Liver (tissue), 9 donors: ENCODE data around the gene CLCN2. TPM values are rescaled to one million over a fixed set of nuclear protein-coding genes. Genes with fewer than 3 reads are reported as not detected.

Experiments used
- DNase-seq: peaks from one replicate; pipeline ENCODE4 v3.0.0-alpha.2; 2017; ENCODE audit warnings: low spot score
- H3K27ac ChIP-seq, 2 donors: one replicate each; pipeline ENCODE4 v1.7.0; 2013; ENCODE audit warnings: inconsistent platforms in 2 of 2, low read length in 2 of 2, control low read depth in 1 of 2, low read depth in 1 of 2, mild to moderate bottlenecking in 1 of 2
- H3K27me3 ChIP-seq, 4 donors: one replicate each; pipeline versions ENCODE4 v1.6.1 to v1.7.0; 2013; ENCODE audit warnings: low read length in 3 of 4, inconsistent platforms in 1 of 4, mild to moderate bottlenecking in 1 of 4, moderate library complexity in 1 of 4; ENCODE audit not compliant: control insufficient read depth in 4 of 4, insufficient read depth in 4 of 4
- H3K36me3 ChIP-seq, 4 donors: one replicate each; pipeline versions ENCODE4 v1.6.1 to v1.7.0; 2013; ENCODE audit warnings: low read length in 3 of 4, mild to moderate bottlenecking in 3 of 4, low read depth in 1 of 4, moderate library complexity in 1 of 4; ENCODE audit not compliant: control insufficient read depth in 4 of 4, insufficient read depth in 3 of 4
- H3K4me1 ChIP-seq, 4 donors: one replicate each; pipeline versions ENCODE4 v1.6.1 to v1.7.0; 2013; ENCODE audit warnings: low read length in 3 of 4, mild to moderate bottlenecking in 3 of 4, moderate library complexity in 1 of 4; ENCODE audit not compliant: control insufficient read depth in 4 of 4, insufficient read depth in 4 of 4
- H3K4me3 ChIP-seq, 3 donors: one replicate each; pipeline versions ENCODE4 v1.6.1 to v1.7.0; 2013; ENCODE audit warnings: low read length in 3 of 3, control low read depth in 1 of 3, low read depth in 1 of 3, mild to moderate bottlenecking in 1 of 3
- H3K9ac ChIP-seq, 2 donors: one replicate each; pipeline ENCODE4 v1.7.0; 2013; ENCODE audit warnings: low read length in 2 of 2, mild to moderate bottlenecking in 2 of 2, moderate library complexity in 2 of 2, control low read depth in 1 of 2, low read depth in 1 of 2
- H3K9me3 ChIP-seq, 4 donors: one replicate each; pipeline versions ENCODE4 v1.6.1 to v1.7.0; 2013; ENCODE audit warnings: low read length in 3 of 4; ENCODE audit not compliant: control insufficient read depth in 4 of 4
- ATF3 ChIP-seq: IDR thresholded peaks from 2 replicates; pipeline ENCODE4 v1.6.1; 2016; ENCODE audit warnings: antibody characterized with exemption
- CTCF ChIP-seq: fragments of 150-350 bp; IDR thresholded peaks from 2 replicates; pipeline ENCODE4 v1.5.1; 2017; ENCODE audit warnings: improper control_type of control experiment, low read depth, low read length; ENCODE audit not compliant: missing input control
- FOXA1 ChIP-seq: IDR thresholded peaks from 2 replicates; pipeline ENCODE4 v1.6.1; 2016; ENCODE audit warnings: antibody characterized with exemption
- FOXA2 ChIP-seq: IDR thresholded peaks from 2 replicates; pipeline ENCODE4 v1.6.1; 2016; ENCODE audit warnings: antibody characterized with exemption
- HNF4A ChIP-seq, 2 donors: conservative IDR thresholded peaks; 2 replicates each; pipeline ENCODE4 v1.6.1; 2016; ENCODE audit warnings: antibody characterized with exemption in 2 of 2, mild to moderate bottlenecking in 2 of 2
- JUND ChIP-seq, 2 donors: IDR thresholded peaks; 2 replicates each; pipeline ENCODE4 v1.6.1; 2016; ENCODE audit warnings: antibody characterized with exemption in 2 of 2
- NR2F2 ChIP-seq: IDR thresholded peaks from 2 replicates; pipeline ENCODE4 v1.6.1; 2016; ENCODE audit warnings: antibody characterized with exemption
- RAD21 ChIP-seq, 2 donors: IDR thresholded peaks; 2 replicates each; pipeline ENCODE4 v1.6.1; 2016; ENCODE audit warnings: antibody characterized with exemption in 2 of 2, mild to moderate bottlenecking in 2 of 2
- REST ChIP-seq: IDR thresholded peaks from 2 replicates; pipeline ENCODE4 v1.6.1; 2016; ENCODE audit warnings: antibody characterized with exemption, mild to moderate bottlenecking
- SP1 ChIP-seq: IDR thresholded peaks from 2 replicates; pipeline ENCODE4 v1.6.1; 2018; ENCODE audit warnings: antibody characterized with exemption, mild to moderate bottlenecking
- TAF1 ChIP-seq: conservative IDR thresholded peaks from 2 replicates; pipeline ENCODE4 v1.6.1; 2016; ENCODE audit warnings: antibody characterized with exemption, mild to moderate bottlenecking
- WGBS: extraction: QIAGEN DNeasy Blood & Tissue Kit; methylation state at CpG from one replicate; pipeline ENCODE4 v1.1.7; 2013; 5-methylcytosine and 5-hydroxymethylcytosine counted together
- polyA plus RNA-seq, 2 donors: library from polyadenylated mRNA; stranded (reverse) in 1 of 2; unstranded in 1 of 2; fragments of 200-250 nt in 1 of 2; fragments of >200 nt in 1 of 2; fragmentation: Nextera tagmentation in 1 of 2; extraction: Ambion mirVana in 1 of 2; gene quantifications; one replicate each; pipeline versions ENCODE4 v1.2.1 to v1.2.3, GENCODE V29; 2013 to 2015
- total RNA-seq, 2 donors: library from RNA; depleted of rRNA; stranded (reverse); fragments of >200 nt; gene quantifications; one replicate each; pipeline ENCODE4 v1.2.3, GENCODE V29; 2014
- donor health status: healthy.
- donor health status: healthy.
- donor health status: healthy.
- donor health status: healthy.
- donor health status: healthy.

CLCN2 gene
- total RNA-seq (1 to 10 TPM; 3.6 to 3.9 TPM), polyA plus RNA-seq (1 to 10 TPM; 1.1 to 1.6 TPM)

GRCh38 chr3:184361532-184361931 lies at the start of gene CLCN2, which contains the start of gene POLR2H:
CLCN2 (minus strand) TSS chr3:184361605; CDS start chr3:184361479, 126 bp downstream.
POLR2H (plus strand) TSS chr3:184361710; CDS start chr3:184363493, 1,783 bp downstream.
- Histone ChIP-seq H3K27me3 (no peaks in the 10 kb centered on the region), H3K4me1 (peaks cover 2 to 28% (median 11%) of the 10 kb centered on the region in 4 donors), H3K27ac (peak within 1 kb of the TSS; percentile 92 to 98), H3K9ac (peak within 1 kb of the TSS; percentile 74 to 92), H3K4me3 (peak within 1 kb of the TSS; percentile 88 to 97 (median 96)), H3K36me3 (peaks cover 0 to 6% (median under 1%) of the 10 kb centered on the region in 4 donors), H3K9me3 (no peaks in the 10 kb centered on the region)
- no peak for TF ChIP-seq TAF1
- under 1% methylated on average over 56 of the region's 56 CpGs for WGBS
- peak; percentile 70 for DNase-seq

GRCh38 chr3:184409946-184410500 lies 48.6 kb upstream of the CLCN2 start:
- Histone ChIP-seq H3K4me3 (no peak overlapping the region), H3K27me3 (no peaks in the 10 kb centered on the region), H3K27ac (no peak overlapping the region), H3K4me1 (no peaks in the 10 kb centered on the region), H3K36me3 (no peaks in the 10 kb centered on the region), H3K9ac (no peak overlapping the region), H3K9me3 (no peaks in the 10 kb centered on the region)
- TF ChIP-seq FOXA1 (no peak), FOXA2 (no peak), CTCF (no peak), RAD21 (IDR thresholded peaks at IDR 0.05) (no peak), REST (no peak), ATF3 (no peak), HNF4A (conservative IDR thresholded peaks at IDR 0.05) (no peak), NR2F2 (no peak), SP1 (no peak)
- DNase-seq, result no peak
- 92% methylated on average over 12 of the region's 12 CpGs for WGBS

- WGBS, result 88% methylated on average over 8 of the region's 8 CpGs
- H3K9me3 ChIP-seq, result no peaks in the 10 kb centered on the region
- DNase-seq, result no peak
- no peaks in the 10 kb centered on the region for H3K27me3 ChIP-seq
- H3K36me3 ChIP-seq, result no peaks in the 10 kb centered on the region
- H3K9ac ChIP-seq, result no peak overlapping the region
- no peak overlapping the region for H3K4me3 ChIP-seq
- H3K4me1 ChIP-seq, result no peaks in the 10 kb centered on the region
- TF ChIP-seq JUND (IDR thresholded peaks at IDR 0.05), result no peak
- no peak for TF ChIP-seq ATF3
- no peak overlapping the region for H3K27ac ChIP-seq
Observed at GRCh38 chr3:184409331-184409926, 48.0 kb upstream of the CLCN2 start.
